A549 (cell line): Measurements from ENCODE around the gene KRTAP20-2.

Experiments
- CEBPB ChIP-seq, 2 experiments: fragments of >200 bp in 1 of 2; sonication (Bioruptor Twin) in 1 of 2; formaldehyde crosslinking in 1 of 2; IDR thresholded peaks; 2 replicates each; pipeline ENCODE4 v1.6.1; 2012 to 2016
- CTCF ChIP-seq: fragments of >200 bp; sonication (Bioruptor Twin); formaldehyde crosslinking; IDR thresholded peaks from 3 replicates; pipeline ENCODE4 v1.5.1; 2016
- HMGXB4 ChIP-seq: fragments of 250-450 bp; sonication (Bioruptor Pico); IDR thresholded peaks from 2 replicates; pipeline ENCODE4 v1.5.0; 2021; ENCODE audit warnings: mild to moderate bottlenecking, moderate library complexity, borderline replicate concordance
- HOXA7 ChIP-seq: fragments of 250-450 bp; sonication (Bioruptor Pico); IDR thresholded peaks from 2 replicates; pipeline ENCODE4 v1.5.0; 2020; ENCODE audit warnings: mild to moderate bottlenecking, moderate library complexity
- POLR2A ChIP-seq: IDR thresholded peaks from 2 replicates; pipeline ENCODE4 v1.6.1; 2012; ENCODE audit warnings: mild to moderate bottlenecking, low read length
- POLR2AphosphoS2 ChIP-seq: conservative IDR thresholded peaks from 2 replicates; pipeline ENCODE4 v1.6.1; 2012; ENCODE audit warnings: low read length, improper control_type of control experiment, inconsistent platforms
- RAD21 ChIP-seq, 2 experiments: fragments of >200 bp in 1 of 2; sonication (Bioruptor Twin) in 1 of 2; formaldehyde crosslinking in 1 of 2; IDR thresholded peaks in 1 of 2; conservative IDR thresholded peaks in 1 of 2; 2 replicates in 1 of 2; 3 replicates in 1 of 2; pipeline ENCODE4 v1.6.1; 2012 to 2018; ENCODE audit warnings: inconsistent platforms in 1 of 2
- REST ChIP-seq: fragments of 200-600 bp; sonication (generic); IDR thresholded peaks from 2 replicates; pipeline ENCODE4 v1.6.1; 2016; ENCODE audit warnings: antibody characterized with exemption, mild to moderate bottlenecking, moderate library complexity
- TP53 ChIP-seq: fragments of 250-450 bp; sonication (Bioruptor Pico); IDR thresholded peaks from 2 replicates; pipeline ENCODE4 v1.5.0; 2021; ENCODE audit warnings: mild to moderate bottlenecking, moderate library complexity

- TF ChIP-seq POLR2A (no peak), HOXA7 (no peak), POLR2AphosphoS2 (no peak), HMGXB4 (no peak), REST (no peak), CEBPB (IDR thresholded peaks at IDR 0.05) (no peak), RAD21 (conservative IDR thresholded peaks at IDR 0.05 in 1 of 2, IDR thresholded peaks at IDR 0.05 in 1 of 2) (no peak), TP53 (no peak), CTCF (no peak)
Observed at GRCh38 chr21:30642564-30642963, 7.6 kb downstream of the KRTAP20-2 start, which contains the start of gene KRTAP20-3.
